Natural killer cell (primary cell): Measurements from ENCODE around the gene EXOC6B. TPM values are rescaled to one million over a fixed set of nuclear protein-coding genes. Genes with fewer than 3 reads are reported as not detected.

Experiments used
- ATAC-seq, 3 donors: fragments of 150-1000 bp in 2 of 3; fragments of 200-7000 bp in 1 of 3; cut with Tn5 transposase; 1 replicate in 1 of 3; 2 replicates in 2 of 3; pipeline ENCODE4 v1.10.0; 2021; ENCODE audit warnings: mild to moderate bottlenecking in 2 of 3, moderate library complexity in 2 of 3
- DNase-seq, 2 donors: peaks; one replicate each; pipeline versions ENCODE4 v3.0.0 to v3.0.0-alpha.2; 2013 to 2021; ENCODE audit warnings: mixed read lengths in 1 of 2
- H3K27ac ChIP-seq: one replicate; pipeline ENCODE4 v1.5.1; 2013; ENCODE audit warnings: mild to moderate bottlenecking, low read length
- H3K27me3 ChIP-seq: one replicate; pipeline ENCODE4 v1.6.1; 2013; ENCODE audit warnings: low read length; ENCODE audit not compliant: control insufficient read depth, insufficient read depth
- H3K36me3 ChIP-seq: one replicate; pipeline ENCODE4 v1.6.1; 2013; ENCODE audit warnings: low read length; ENCODE audit not compliant: control insufficient read depth, insufficient read depth
- H3K4me1 ChIP-seq: one replicate; pipeline ENCODE4 v1.6.1; 2013; ENCODE audit warnings: low read length; ENCODE audit not compliant: control insufficient read depth, insufficient read depth
- H3K4me3 ChIP-seq: one replicate; pipeline ENCODE4 v1.5.1; 2013; ENCODE audit warnings: low read length
- H3K9me3 ChIP-seq: one replicate; pipeline ENCODE4 v1.6.1; 2013; ENCODE audit warnings: low read length; ENCODE audit not compliant: control insufficient read depth, insufficient read depth
- H3K27ac Mint-ChIP-seq, 2 donors: one replicate each; pipeline ENCODE4 v1.8.0; 2022; ENCODE audit warnings: mild to moderate bottlenecking in 2 of 2, mixed read lengths in 2 of 2, moderate library complexity in 1 of 2
- H3K27me3 Mint-ChIP-seq, 2 donors: one replicate each; pipeline ENCODE4 v1.8.0; 2022; ENCODE audit warnings: low read depth in 2 of 2, mixed read lengths in 2 of 2
- H3K36me3 Mint-ChIP-seq: one replicate; pipeline ENCODE4 v1.8.0; 2022; ENCODE audit warnings: mixed read lengths
- H3K4me1 Mint-ChIP-seq, 2 donors: one replicate each; pipeline ENCODE4 v1.8.0; 2022; ENCODE audit warnings: mixed read lengths in 2 of 2
- H3K4me3 Mint-ChIP-seq: one replicate; pipeline ENCODE4 v1.8.0; 2022; ENCODE audit warnings: mild to moderate bottlenecking, moderate library complexity, mixed read lengths
- H3K9me3 Mint-ChIP-seq, 2 donors: one replicate each; pipeline ENCODE4 v1.8.0; 2022; ENCODE audit warnings: mixed read lengths in 2 of 2
- WGBS: methylation state at CpG from one replicate; pipeline ENCODE4 v1.1.7; 2013; ENCODE audit warnings: missing lambda C conversion rate; ENCODE audit not compliant: insufficient coverage; 5-methylcytosine and 5-hydroxymethylcytosine counted together
- intact Hi-C: fragments of 100-400 bp; cut with micrococcal nuclease; formaldehyde crosslinking; loops from one replicate; pipeline ENCODE4 v1.14.2; 2022
- total RNA-seq, 4 donors: library from RNA; stranded (reverse); fragments of 120-200 nt in 1 of 4; gene quantifications; one replicate each; pipeline versions ENCODE4 v1.2.3 to v1.2.4, GENCODE V29; 2013 to 2022
- TF ChIP-seq, protein P1 (sequence below): fragments of 200-600 bp; IDR thresholded peaks from one replicate; pipeline ENCODE4 v1.8.0; 2022; ENCODE audit warnings: antibody characterized with exemption

EXOC6B gene
- total RNA-seq, 3 donors from 2014 or later (not counting 1 experiment from before 2014, with no cell fraction given) = 16.6 to 17.2 (median 17.1) TPM

DNA sequence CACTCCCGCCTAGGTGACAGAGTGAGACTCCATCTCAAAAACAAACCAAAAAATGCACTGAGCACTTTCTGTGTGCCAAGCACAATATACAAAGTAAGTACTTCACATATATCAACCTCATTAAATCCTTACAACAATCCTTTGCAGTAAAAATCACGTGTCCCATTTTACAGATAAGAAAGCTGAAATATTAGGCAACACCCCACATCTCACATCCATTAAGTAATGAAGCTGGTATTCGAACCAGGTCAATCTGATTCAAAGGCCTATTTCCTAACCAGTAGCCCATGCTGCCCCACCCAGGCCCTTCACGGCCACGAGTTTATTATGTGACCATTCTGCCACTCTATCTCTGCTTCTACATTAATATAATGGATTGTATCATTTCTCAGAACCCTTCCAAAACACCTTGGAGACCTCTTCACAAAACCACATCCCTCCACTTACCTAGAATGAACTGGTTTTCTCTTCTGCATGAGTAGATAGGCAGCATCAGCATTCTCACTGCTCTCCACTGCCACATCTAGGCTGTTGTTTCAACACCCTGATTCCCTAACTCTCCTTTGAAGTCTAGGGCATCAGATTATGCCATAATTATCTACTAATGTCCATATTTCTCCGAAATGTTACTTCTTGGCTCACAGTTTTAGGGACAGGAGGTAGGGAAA lies 3.1 kb upstream of the EXOC6B start:
- Histone ChIP-seq H3K27me3 (no peaks in the 10 kb centered on the region), H3K27ac (no peak overlapping the region), H3K9me3 (no peaks in the 10 kb centered on the region), H3K4me1 (peaks cover 17% of the 10 kb centered on the region), H3K4me3 (no peak overlapping the region), H3K36me3 (no peaks in the 10 kb centered on the region)
- Mint-ChIP-seq H3K27ac (no peak overlapping the region), H3K27me3 (peaks cover 12 to 20% of the 10 kb centered on the region in 2 donors), H3K36me3 (no peaks in the 10 kb centered on the region), H3K4me3 (no peak overlapping the region), H3K9me3 (no peaks in the 10 kb centered on the region), H3K4me1 (peaks cover 20 to 21% of the 10 kb centered on the region in 2 donors)
- no peak for ATAC-seq
- WGBS = 77% methylated on average over 6 of the region's 6 CpGs
- TF ChIP-seq, protein P1, sequence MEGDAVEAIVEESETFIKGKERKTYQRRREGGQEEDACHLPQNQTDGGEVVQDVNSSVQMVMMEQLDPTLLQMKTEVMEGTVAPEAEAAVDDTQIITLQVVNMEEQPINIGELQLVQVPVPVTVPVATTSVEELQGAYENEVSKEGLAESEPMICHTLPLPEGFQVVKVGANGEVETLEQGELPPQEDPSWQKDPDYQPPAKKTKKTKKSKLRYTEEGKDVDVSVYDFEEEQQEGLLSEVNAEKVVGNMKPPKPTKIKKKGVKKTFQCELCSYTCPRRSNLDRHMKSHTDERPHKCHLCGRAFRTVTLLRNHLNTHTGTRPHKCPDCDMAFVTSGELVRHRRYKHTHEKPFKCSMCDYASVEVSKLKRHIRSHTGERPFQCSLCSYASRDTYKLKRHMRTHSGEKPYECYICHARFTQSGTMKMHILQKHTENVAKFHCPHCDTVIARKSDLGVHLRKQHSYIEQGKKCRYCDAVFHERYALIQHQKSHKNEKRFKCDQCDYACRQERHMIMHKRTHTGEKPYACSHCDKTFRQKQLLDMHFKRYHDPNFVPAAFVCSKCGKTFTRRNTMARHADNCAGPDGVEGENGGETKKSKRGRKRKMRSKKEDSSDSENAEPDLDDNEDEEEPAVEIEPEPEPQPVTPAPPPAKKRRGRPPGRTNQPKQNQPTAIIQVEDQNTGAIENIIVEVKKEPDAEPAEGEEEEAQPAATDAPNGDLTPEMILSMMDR = no peak
- no peak for DNase-seq
- intact Hi-C loops = no loop called here

DNA sequence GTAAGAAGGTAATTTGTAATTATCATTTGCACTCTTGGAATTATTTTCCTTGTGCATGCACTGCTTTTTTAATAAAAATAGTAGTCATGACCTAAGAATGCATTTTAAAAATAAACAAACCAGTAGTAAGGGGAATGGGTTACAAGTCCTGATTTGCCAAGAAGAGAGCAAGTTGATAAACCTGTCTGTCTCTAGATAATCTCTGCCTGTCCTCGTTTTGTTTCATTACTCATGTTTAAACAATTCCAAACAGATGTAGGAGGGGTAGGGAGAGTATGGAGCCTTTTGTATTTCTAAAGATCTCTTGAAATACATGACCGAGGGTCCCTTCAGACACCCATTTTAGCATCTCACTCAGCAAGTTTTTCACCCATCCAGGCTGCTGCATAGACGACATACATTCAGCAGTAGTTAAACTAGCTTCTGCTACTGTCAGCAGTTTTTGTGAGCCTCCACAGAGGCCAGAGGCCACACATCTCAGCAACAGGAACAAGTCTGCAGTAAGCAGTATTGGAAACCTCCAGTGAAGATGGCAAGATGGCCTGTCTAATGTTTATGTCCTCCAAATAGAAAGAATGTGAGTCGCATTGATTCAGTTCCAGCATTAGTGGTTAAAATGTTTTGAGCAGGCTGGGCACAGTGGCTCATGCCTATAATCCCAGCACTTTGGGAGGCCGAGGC lies 2.3 kb upstream of the EXOC6B start:
- Mint-ChIP-seq H3K4me3 (no peak overlapping the region), H3K27ac (no peak overlapping the region), H3K27me3 (peaks cover 6 to 20% of the 10 kb centered on the region in 2 donors), H3K36me3 (no peaks in the 10 kb centered on the region), H3K4me1 (peaks cover 20 to 25% of the 10 kb centered on the region in 2 donors), H3K9me3 (no peaks in the 10 kb centered on the region)
- intact Hi-C loops = no loop called here
- Histone ChIP-seq H3K36me3 (no peaks in the 10 kb centered on the region), H3K27ac (no peak overlapping the region), H3K4me1 (peaks cover 17% of the 10 kb centered on the region), H3K27me3 (no peaks in the 10 kb centered on the region), H3K4me3 (no peak overlapping the region), H3K9me3 (no peaks in the 10 kb centered on the region)
- DNase-seq = no peak
- ATAC-seq = no peak
- TF ChIP-seq, protein P1 = no peak
- WGBS = 87% methylated on average over 3 of the region's 5 CpGs

DNA sequence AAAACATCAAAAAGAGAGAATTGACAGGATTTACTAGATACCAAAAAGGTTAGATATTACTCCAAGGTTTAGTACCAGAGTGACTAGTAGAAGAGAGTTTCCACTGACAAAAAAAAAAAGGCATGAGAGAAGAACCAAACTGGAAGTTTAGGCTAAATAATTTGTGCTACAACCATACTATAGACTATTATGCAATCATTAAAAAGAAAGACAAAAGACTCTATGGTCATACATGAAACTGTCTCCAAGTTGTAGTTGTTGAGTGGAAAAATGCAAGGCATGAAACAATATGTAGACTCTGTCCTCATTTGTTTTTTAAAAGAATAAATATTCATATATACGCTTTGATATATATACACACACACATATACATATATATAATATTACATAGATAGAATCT lies 1.7 kb upstream of the EXOC6B start:
- H3K4me3 Mint-ChIP-seq = no peak overlapping the region
- no peaks in the 10 kb centered on the region for H3K36me3 Mint-ChIP-seq
- no CpG with 5 or more reads among the region's 1 CpG for WGBS
- no peak overlapping the region for H3K27ac Mint-ChIP-seq
- intact Hi-C loops = no loop called here
- peaks cover 3 to 19% of the 10 kb centered on the region in 2 donors for H3K27me3 Mint-ChIP-seq
- H3K4me1 ChIP-seq = peaks cover 17% of the 10 kb centered on the region
- peaks cover 25 to 30% of the 10 kb centered on the region in 2 donors for H3K4me1 Mint-ChIP-seq
- no peak overlapping the region for H3K27ac ChIP-seq
- DNase-seq (no peak), ATAC-seq (no peak)
- H3K36me3 ChIP-seq = no peaks in the 10 kb centered on the region
- no peaks in the 10 kb centered on the region for H3K9me3 ChIP-seq
- TF ChIP-seq, protein P1 = no peak
- H3K9me3 Mint-ChIP-seq = no peaks in the 10 kb centered on the region
- H3K27me3 ChIP-seq = no peaks in the 10 kb centered on the region
- no peak overlapping the region for H3K4me3 ChIP-seq
